GM12864 (cell line): ENCODE measurements around the gene NCMAP.

ENCODE experiments used
- DNase-seq: peaks from one replicate; pipeline ENCODE4 v3.0.0-alpha.2; 2011; ENCODE audit warnings: low read depth
- H3K4me3 ChIP-seq: 2 replicates; pipeline ENCODE4 v1.5.1; 2011; ENCODE audit warnings: mild to moderate bottlenecking, low read depth, low read length, control low read depth
- CTCF ChIP-seq: IDR thresholded peaks from 2 replicates; pipeline ENCODE4 v1.5.1; 2011; ENCODE audit warnings: low read depth, mild to moderate bottlenecking, moderate library complexity, low read length, control low read depth, inconsistent platforms; ENCODE audit errors: missing control alignments

The NCMAP gene

GRCh38 chr1:24570265-24571125, 14.6 kb downstream of the NCMAP start:
- DNase-seq, result no peak
- H3K4me3 ChIP-seq, result no peak overlapping the region
- TF ChIP-seq CTCF, result no peak

DNA sequence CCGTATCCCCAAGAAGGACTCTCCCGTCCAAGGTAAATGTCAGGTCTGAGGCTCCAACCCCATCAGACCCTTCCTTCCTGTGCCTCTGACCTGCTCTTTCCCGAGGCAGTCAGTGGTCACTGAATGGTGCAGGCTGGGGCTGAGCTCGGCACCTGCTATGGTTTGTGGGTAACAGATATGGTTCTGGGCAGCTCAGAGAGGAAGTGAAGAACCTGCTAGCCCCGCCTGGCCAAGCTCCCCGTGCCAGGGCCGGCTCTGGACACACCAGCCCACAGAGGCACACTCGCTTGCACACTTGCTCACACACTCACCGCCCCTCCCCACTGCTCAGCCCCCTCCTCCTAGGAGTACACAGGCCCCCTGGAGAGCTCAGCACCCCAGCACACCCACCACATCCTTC, 16.4 kb downstream of the NCMAP start:
- TF ChIP-seq CTCF, result no peak
- H3K4me3 ChIP-seq, result no peak overlapping the region
- no peak for DNase-seq

DNA sequence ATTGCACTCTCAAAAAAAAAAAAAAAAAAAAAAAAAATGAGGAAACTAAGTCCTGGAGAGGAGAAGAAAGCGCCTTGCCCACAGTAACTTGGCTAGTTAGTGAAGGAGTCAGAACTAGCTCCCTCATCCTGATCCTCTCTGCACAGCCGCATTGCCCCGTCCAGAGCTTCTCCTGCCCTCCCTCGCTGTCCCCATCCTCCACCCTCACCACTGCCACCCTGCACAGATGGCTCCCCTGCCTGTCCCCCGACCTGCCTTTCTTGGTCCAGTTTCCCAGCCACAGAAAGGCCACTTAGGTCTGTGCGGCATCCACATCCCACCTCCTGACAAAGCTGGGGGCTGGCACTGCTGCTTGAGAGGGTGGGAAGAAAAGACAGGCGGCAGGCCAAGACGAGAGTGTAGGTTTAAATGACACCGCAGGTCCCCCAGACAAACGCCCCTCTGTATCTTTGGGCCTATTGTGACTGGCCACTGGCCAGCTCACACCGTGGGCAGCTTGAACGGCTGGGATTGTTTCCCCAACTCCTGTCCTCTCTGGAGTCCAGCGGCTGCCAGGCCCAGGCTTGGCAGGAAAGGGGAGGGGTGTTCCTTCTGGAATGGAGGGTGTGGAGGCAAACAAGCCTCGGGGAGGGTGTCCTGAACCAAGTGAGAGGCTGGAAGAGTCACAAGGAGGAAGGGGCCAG, 20.2 kb downstream of the NCMAP start:
- DNase-seq, result no peak
- TF ChIP-seq CTCF, result no peak
- no peak overlapping the region for H3K4me3 ChIP-seq

- no peak for TF ChIP-seq CTCF
These were observed 23.0 kb downstream of the NCMAP start for GRCh38 chr1:24578846-24579245.

DNA sequence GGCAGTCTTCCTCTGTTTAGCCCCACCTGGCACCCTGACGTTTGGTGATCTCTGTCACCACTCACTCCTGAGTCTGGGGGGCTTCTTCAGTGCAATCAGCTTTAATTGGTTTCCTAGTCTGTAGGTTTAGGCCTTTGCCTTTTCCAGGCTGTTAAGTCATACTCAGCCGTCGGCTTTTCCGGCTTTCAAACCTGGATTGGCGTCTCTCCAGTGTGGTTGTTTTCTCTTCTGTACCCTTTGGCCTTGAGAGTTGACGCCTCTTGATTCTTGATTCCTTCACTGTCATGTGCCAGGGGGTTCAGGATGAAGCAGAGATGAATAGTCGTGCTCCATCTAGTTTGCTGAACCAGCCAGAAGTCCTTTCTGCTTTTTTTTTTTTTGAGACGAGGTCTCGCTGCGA, 24.9 kb downstream of the NCMAP start:
- no peak for TF ChIP-seq CTCF
- H3K4me3 ChIP-seq, result no peak overlapping the region
- DNase-seq, result no peak

More at GRCh38 chr1:24578846-24579245, 23.0 kb downstream of the NCMAP start:
- H3K4me3 ChIP-seq, result no peak overlapping the region
- DNase-seq, result no peak

- no peak for DNase-seq
- H3K4me3 ChIP-seq, result no peak overlapping the region
- TF ChIP-seq CTCF, result no peak
These were observed 28.3 kb downstream of the NCMAP start for GRCh38 chr1:24584171-24584647.
